ENCODE measurements around the gene LCN10.
"Not testable (repeated sequence)": the region's sequence is repeated elsewhere in the genome, so short reads cannot be mapped to it uniquely, and the experiment has no call there.

LCN10 gene

GRCh38 chr9:136718345-136719194 lies 24.2 kb downstream of the LCN10 start:
- DNase-seq: no peak

DNA sequence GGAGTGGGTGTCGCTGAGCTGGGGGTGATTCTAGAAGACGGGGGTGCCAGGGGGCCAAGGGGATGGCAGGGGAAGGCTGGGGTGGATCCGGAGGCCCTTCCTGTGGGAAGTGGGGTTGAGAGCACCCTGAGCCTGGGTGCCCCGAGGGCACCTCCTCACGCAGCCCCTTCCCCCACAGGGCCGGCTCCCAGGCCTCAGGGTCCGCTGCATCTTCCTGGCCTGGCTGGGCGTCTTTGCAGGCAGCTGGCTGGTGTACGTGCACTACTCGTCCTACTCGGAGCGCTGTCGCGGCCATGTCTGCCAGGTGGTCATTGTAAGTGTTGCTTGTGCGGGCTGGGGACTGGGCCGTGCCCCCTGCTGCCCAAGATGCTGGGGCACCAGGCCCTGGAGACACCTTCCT lies 25.3 kb downstream of the LCN10 start:
- no peak for DNase-seq

- DNase-seq: no peak
Measured at GRCh38 chr9:136714893-136715274, 27.9 kb downstream of the LCN10 start.

DNA sequence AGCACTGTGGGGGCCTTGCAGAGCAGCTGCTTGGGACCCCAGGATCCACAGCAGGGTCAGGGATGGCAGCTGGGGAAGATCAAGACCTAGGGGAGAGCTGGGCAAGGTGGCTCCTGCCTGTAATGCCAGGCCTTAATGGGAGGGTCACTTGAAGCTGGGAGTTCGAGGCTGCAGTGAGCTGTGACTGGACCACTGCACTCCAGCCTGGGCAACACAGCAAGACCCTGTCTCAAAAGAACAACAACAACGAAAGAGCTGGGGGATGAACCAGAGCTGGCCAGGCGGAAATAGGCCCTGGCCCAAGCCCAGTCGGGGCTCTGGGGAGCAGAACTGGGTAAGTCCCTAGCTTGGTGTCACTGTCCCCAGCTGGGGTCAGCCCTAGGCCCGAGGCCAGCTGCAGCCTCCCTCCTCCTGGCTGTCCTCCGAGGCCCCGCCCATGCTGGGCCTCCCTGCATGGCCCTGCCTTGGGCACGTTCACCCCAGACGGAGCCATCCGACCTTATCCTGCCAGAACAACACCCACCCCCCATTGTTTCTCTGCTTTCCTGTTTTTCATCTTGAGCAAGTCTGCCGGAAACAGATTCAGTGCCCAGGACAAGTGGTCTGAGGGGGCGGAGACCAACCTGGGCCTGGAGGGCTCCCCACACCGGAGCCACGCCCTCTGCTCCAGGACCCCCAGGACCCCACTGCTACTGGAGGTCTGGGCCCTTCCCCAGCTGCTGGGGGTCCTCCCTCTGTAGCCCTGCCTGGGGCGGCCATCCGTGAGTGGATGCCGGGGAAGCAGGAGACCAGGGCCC lies 28.4 kb downstream of the LCN10 start:
- no peak for DNase-seq

GRCh38 chr9:136713550-136713949 lies 29.2 kb downstream of the LCN10 start:
- no peak for DNase-seq

- DNase-seq: no peak
Measured at GRCh38 chr9:136712690-136713544, 29.8 kb downstream of the LCN10 start.

GRCh38 chr9:136711751-136712689 lies 30.7 kb downstream of the LCN10 start, which contains the start of gene DIPK1B:
TSS of gene DIPK1B (plus strand) at chr9:136712572. CDS start at chr9:136712666, 94 bp downstream.
- no peak for DNase-seq

GRCh38 chr9:136711219-136711648 lies 31.5 kb downstream of the LCN10 start:
- DNase-seq: not testable (repeated sequence)

DNA sequence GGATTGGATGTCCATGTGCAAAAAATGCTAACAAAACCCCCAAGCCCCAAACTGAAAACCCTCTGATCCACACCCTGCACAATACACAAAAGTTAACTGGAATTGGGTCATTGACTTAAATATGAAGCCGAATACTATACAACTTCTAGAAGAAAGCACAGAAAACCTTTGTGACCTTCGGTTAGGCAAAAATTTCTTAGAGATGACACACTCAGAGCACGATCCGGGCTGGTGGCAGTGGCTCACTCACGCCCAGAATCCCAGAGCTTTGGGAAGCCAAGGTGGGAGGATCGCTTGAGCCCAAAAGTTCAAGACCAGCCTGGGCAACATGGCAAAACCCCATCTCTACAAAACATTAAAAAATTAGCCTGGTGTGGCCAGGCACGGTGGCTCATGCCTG lies 32.2 kb downstream of the LCN10 start:
- DNase-seq: no peak

- DNase-seq: no peak
Measured at GRCh38 chr9:136709454-136710109, 33.2 kb downstream of the LCN10 start.

GRCh38 chr9:136707849-136708517 lies 34.8 kb downstream of the LCN10 start:
- no peak for DNase-seq

DNA sequence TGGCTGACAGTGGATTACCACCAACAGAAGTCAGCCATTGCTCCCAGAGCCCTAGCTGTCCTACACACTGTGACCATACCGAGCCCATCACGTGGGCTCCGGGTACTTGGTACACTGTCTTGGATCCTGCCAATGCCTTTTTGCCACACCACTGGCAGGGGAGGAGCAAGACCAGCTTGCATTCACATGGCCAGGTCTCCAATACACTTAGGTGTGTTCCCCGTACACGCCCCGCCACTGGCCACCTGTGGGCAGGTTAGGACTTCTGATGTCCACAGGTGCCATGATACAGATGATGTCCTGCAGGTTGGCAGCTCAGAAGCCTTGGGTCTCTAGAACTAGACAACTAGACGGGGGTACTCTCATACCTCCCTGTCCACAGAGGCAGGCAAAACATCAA lies 35.7 kb downstream of the LCN10 start:
- DNase-seq: no peak

GRCh38 chr9:136705564-136705963 lies 37.2 kb downstream of the LCN10 start:
- DNase-seq: peak in 1 of 2 donors; percentile 47

DNA sequence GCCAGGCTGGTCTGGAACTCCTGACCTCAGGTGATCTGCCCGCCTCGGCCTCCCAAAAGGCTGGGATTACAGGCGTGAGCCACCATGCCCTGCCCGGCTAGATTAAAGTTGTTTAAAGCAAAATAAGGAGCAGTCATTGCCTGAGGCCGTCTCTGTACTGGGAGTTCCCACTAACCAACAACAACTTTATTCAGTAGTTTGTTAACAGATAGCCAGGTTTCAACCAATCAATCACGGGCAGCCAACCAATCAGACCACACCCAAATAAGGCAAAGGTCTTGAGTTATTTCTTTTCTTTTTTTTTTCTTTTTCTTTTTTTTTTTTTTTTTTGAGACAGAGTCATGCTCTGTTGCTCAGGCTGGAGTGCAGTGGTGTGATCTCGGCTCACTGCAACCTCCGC lies 38.0 kb downstream of the LCN10 start:
- DNase-seq: not testable (repeated sequence)

- no peak for DNase-seq
Measured at GRCh38 chr9:136703276-136703860, 39.4 kb downstream of the LCN10 start.

- no peak for DNase-seq
Measured at GRCh38 chr9:136701668-136702053, 41.1 kb downstream of the LCN10 start.

DNA sequence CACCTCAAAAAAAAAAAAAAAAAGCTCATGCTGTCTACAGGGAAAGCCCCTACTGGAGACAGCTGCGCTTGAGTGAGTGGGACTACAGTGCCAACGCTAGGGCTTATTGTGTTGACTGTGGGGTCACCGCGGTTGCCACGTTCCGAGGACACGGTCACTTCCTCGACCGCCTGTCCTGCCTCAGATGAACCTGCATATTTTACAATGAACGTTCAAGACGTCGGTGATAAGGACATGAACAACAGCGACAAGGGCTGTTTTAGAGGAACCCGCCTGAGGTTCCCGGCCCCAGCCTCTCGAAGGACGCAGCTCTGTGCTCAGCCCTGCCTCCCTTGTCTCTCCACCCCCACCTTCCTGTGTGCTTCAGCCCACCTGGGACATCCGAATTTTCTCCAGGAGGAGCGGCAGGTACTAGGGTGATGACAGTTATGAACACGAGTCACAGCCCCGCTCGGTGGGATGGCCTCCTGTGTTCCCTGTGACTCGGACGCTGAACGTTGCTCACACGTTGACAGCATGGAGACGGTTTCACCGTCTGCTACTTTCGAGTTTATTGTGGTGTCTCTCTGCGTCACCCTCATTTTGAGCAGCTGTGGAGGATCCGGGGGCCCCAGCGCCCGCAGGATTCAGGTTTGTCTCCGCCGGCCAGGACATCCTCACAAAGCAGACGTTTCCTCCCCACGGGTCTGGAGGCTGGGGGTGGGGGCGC lies 41.6 kb downstream of the LCN10 start:
- peak; percentile 57 to 74 for DNase-seq

DNA sequence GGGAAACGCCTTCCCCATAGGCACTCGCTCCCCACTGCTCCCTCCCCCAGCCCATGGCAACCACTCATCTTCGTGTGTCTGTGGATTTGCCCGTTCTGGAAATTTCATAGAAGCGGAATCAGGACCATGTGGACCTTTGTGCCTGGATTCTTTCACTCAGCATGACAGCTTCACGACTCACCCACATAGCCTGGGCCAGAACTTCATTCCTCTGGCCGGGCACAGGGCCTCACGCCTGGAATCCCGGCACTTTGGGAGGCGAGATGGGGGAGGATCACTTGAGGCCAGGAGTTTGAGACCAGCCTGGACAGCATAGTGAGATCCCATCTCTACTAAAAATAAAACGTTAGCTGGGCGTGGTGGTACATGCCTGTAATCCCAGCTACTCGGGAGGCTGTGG lies 42.4 kb downstream of the LCN10 start:
- no peak for DNase-seq

GRCh38 chr9:136698635-136699246 lies 44.0 kb downstream of the LCN10 start:
- no peak for DNase-seq

Data from CD4-positive, alpha-beta T cell treated with Interleukin-4 for 1 hour (primary cell).